HG02884 (cell line): Measurements from ENCODE around the gene PSME2.

Source experiments
- ATAC-seq: cut with Tn5 transposase; IDR thresholded peaks from one replicate; pipeline ENCODE4 v1.9.1; 2021; ENCODE audit warnings: mild to moderate bottlenecking, moderate library complexity; ENCODE audit not compliant: unreplicated experiment

Gene PSME2

DNA sequence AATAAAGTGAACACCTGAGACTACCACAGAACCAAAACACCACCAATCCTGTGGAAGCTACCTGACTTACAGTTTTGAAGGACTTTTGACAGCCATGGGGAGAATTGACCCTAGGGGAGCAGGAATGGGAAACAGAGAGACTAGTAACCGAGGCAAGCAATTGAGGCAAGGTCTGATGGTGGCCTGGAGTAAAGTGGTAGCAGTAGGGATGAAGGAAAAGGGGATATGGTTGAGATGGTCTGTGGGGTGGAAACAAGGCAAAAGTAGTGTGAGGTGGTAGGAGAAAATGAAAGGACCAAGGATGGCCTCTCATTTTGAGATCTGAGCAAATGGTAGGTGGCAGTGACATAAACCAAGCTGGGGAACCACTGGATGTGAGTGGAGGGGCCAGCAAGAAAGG is 10.4 kb upstream of the PSME2 start:
- ATAC-seq, result no peak

DNA sequence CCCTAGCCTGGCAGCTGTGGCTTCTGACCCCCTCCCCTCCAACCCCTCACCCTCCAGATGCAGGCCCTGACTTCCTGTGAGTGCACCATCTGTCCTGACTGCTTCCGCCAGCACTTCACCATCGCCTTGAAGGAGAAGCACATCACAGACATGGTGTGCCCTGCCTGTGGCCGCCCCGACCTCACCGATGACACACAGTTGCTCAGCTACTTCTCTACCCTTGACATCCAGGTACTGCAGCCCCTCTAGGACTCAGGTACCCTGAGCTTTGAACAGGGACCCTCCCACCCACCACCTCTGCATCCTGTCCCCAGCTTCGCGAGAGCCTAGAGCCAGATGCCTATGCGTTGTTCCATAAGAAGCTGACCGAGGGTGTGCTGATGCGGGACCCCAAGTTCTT is 8.7 kb upstream of the PSME2 start:
- no peak for ATAC-seq

DNA sequence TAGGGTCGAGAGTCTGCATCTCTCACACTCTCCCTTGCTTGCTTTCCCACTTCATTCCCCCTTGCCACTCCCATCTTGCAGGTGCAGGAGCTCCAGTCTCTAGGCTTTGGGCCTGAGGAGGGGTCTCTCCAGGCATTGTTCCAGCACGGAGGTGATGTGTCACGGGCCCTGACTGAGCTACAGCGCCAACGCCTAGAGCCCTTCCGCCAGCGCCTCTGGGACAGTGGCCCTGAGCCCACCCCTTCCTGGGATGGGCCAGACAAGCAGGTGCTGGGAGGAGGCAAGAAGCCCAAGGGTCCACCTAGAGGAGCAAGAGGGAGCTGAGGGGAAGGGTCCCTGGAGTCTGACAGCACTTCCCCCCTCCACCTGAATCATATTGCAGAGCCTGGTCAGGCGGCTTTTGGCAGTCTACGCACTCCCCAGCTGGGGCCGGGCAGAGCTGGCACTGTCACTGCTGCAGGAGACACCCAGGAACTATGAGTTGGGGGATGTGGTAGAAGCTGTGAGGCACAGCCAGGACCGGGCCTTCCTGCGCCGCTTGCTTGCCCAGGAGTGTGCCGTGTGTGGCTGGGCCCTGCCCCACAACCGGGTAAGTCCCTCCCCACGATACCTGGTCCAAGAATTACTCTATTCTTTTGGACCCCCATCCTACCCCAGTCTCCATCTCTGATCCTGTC is 5.1 kb upstream of the PSME2 start:
- ATAC-seq, result no peak

DNA sequence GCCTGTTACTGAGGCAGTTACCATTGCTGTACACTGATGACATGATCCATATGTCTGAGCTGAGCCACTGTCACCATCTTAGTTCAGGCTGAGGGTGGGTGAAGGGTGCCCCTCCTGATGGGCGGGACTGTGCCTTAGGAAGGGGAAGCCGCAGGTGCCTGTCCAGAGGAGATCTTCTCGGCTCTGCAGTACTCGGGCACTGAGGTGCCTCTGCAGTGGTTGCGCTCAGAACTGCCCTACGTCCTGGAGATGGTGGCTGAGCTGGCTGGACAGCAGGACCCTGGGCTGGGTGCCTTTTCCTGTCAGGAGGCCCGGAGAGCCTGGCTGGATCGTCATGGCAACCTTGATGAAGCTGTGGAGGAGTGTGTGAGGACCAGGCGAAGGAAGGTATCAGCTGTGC is 4.6 kb upstream of the PSME2 start:
- ATAC-seq, result no peak

DNA sequence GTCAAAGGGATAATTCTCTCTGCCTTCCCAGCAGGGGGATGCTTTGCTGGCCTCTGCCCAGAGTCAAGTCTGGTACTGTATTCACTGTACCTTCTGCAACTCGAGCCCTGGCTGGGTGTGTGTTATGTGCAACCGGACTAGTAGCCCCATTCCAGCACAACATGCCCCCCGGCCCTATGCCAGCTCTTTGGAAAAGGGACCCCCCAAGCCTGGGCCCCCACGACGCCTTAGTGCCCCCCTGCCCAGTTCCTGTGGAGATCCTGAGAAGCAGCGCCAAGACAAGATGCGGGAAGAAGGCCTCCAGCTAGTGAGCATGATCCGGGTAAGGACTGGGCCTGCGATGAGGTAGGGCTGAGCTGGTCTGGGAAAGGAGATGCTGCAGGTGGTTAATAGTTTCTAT is 4.2 kb upstream of the PSME2 start:
- ATAC-seq, result no peak

DNA sequence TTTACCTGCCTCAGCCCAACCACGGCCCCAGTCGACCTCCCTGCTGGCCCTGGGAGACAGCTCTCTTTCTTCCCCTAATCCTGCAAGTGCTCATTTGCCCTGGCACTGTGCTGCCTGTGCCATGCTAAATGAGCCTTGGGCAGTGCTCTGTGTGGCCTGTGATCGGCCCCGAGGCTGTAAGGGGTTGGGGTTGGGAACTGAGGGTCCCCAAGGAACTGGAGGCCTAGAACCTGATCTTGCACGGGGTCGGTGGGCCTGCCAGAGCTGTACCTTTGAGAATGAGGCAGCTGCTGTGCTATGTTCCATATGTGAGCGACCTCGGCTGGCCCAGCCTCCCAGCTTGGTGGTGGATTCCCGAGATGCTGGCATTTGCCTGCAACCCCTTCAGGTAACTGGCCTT is 3.7 kb upstream of the PSME2 start:
- no peak for ATAC-seq

DNA sequence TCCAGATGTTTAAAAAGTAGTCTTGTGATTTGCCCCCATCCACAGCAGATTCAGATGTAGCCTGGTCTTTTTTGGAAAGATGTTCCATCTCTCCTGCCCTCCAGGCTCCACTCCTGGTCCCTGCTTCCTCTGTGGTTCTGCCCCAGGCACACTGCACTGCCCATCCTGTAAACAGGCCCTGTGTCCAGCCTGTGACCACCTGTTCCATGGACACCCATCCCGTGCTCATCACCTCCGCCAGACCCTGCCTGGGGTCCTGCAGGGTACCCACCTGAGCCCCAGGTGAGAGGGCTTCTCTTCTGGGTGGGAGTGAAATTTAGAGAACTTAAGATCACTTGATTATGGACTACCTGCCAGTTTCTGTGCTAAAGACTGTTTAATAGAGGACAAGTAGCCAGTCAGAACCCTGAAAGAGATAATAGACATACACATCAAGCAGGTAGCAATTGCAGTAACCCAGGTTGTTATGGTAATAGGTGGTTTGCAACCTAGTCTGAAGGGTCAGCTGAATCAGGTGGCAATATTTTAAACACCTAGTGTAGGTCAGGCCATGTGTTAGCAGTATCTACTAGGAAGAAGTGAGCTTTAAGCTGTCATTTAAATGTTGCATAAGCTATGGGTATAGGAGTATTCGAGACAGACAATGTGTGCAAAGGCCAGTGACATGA is 3.0 kb upstream of the PSME2 start:
- no peak for ATAC-seq

DNA sequence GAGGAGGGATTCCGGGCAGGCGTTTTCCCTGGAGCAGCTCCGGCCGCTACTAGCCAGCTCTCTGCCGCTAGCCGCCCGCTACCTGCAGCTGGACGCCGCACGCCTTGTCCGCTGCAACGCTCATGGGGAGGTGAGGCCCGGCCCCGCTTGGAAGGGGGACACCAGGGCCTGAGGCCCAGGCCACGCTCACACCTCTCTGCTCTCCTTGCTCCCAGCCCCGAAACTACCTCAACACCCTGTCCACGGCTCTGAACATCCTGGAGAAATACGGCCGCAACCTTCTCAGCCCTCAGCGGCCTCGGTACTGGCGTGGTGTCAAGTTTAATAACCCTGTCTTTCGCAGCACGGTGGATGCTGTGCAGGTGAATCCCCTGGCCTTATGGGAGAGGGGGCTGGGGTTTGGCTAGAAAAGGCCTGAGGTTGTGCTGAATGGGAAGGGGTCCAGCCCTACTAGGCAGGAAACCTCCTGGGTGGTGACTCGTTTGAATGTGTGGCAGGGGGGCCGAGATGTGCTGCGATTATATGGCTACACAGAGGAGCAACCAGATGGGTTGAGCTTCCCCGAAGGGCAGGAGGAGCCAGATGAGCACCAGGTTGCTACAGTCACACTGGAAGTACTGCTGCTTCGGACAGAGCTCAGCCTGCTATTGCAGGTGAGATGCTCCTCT is 1.5 kb upstream of the PSME2 start:
- ATAC-seq, result no peak

DNA sequence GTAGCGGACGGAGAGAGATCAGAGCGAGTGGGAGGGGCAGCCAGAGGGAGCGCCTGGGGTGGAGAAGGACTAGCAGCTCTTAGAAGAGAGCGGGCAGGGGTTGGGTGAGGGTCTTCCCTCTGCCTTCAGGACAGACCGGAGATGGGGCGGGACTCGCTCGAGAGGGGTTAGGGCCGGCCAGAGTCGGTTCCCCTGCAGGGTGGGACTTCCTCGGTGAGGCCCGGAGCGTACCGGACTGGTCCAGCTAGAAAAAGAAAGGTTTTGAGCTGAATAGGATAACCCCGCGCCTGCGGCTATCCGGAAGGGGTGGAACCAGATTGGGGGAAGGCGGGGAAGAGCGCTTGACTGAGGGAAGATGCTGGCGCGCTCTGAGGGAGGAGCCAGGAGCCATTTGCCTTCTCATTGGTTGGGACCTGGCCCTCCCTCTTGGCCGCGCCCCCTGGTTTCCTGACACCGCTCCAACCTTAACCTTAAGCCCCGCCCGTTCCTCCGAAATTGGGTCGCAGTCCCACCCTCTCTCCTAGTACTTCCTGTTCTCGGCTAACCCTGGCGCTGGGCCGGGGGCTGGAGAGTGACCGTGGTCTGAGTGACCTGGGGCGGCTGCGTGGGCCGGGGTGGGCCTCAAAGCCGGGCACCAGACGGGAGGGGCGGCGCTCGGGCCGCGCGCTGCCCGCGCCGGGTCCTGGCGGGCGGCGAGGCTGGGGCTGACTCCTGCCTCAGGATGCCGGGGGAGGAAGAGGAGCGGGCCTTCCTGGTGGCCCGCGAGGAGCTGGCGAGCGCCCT is 759 bp upstream of the PSME2 start, which contains the start of gene RNF31:
RNF31 (plus strand) TSS at position 521 of the 783 bp plus-strand sequence; CDS start at position 722, 201 bp downstream.
- peak; percentile 78 for ATAC-seq

DNA sequence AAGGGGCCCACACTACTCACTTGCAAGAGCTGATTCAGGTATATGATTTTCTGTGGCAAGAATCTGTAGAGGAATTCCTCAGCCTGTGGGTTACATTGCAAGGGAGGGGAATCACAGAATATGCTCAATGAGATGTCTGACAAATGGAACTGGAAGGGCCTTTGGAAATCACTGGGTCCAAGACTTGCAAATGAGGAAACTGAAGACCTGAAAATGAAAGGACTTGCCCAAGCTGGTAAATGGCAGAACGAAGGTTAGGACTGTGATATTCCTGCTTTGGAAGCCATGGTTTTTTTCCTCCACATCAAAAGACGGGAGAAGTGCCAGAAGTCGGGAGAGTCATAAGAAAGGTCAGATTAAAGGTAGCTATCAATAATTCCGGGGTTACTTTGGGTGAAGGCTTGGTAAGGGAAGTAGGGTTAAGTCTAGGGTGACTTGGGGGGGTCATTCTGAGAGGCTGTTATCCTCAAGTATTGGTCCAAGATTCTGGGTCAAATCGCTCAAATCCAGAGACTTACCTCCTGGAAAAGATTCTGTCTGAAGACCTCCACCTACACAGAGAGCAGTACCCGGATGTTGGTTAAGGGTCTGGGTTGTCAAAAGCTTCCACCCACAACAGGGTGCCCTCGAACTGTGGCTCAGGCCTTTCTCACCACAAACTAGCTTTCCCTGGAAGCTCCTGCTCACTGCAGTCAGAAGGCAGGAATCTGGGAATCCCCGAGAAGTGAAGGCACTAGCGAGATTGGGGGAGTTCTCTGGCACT is 539 bp downstream of the PSME2 start:
- ATAC-seq, result no peak

DNA sequence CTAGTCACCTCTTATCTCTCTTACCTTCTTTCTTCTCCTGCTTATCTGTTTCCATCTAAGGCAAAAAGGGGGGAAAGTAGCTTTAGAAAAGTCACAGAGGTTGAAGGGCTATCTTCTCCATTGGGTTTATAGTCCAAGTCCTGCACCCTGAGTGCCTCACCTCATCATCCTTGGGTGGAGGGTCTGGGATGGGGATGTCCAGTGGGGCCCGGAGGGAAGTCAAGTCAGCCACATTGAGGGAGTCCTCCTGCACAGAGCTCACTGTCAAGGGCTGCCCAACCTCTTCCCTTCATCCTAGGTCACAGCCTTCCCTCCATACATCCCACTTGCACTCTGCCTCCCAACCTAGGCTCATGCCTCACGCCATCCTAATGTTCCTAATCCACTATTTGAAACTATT is 1.2 kb downstream of the PSME2 start:
- ATAC-seq, result no peak

DNA sequence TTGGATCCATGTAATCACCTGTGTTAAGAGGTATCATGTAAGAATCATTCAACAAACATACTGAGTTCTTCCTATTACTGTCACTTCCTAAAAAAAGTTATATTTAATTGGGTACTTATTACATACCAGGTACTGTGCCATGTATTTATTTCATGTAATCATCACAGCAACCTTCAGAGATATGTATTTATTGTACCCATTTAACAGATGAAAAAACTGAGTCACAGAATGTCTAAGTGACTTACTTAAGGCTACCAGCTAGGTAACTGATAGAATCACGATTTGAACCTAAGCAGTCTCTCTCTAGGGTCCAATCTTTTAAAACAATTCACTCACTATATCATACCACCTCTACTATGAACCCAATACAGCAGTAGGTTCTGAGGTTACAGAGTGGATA is 2.0 kb downstream of the PSME2 start:
- no peak for ATAC-seq

DNA sequence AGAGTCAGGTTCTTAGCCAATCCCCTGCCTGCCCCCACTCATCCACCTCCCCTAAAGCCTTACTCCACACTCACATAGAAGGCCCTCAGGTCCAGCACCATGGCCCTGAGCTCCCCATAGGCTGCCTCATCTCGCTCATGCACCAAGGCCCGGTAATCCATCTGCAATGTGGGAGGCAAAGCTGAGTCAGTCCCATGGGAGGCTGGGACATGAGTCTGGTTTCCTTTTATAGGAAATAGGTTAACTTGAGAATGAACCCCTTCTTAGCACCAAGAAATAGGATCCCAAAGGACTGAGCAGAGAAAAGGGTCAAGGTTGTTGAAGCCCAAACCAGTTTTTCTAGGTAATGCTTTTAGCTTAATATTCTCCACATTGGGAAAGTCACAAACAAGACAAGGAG is 2.9 kb downstream of the PSME2 start:
- no peak for ATAC-seq

DNA sequence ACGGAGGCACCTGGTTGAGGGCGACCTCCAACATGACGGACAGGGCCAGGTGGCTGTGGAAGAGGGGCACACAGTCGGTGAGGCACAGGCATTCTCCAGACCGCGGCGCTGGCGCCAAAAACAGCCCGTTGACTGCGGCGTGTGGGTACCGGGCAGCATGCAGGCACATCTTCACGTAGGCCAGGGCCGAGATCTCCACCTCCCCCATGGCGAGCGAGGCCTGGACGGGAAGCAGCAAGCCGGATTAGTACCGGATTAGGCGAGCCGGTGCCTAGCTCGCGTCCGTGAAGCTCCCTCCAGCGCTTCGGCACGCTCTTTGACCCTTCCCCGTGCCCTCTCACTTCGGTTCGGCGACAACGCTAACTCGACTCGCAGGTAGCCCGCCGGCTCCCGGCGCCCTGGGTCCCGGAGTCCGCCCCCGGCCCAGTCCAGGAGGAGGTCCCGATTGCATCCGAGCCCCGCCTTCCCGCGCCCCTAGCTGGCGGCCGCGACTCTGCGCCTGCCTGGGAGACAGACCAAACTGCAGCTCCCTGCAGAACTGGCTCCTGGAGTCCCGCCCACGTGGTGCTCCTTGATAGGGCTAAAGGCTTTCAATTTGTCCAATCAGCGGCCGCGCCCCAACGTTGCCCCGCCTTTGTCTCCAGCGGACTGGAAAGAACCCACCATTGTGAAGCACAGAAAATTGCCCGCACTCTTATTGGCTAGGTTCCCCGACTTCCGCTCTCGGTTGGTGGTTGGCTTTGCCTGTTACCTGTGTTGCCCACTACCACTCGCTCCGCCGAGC is 5.1 kb downstream of the PSME2 start, which contains the start of gene EMC9:
EMC9 (minus strand) TSS at position 495 of the 784 bp plus-strand sequence; CDS start at position 208, 287 bp downstream.
- peak; percentile 72 for ATAC-seq

DNA sequence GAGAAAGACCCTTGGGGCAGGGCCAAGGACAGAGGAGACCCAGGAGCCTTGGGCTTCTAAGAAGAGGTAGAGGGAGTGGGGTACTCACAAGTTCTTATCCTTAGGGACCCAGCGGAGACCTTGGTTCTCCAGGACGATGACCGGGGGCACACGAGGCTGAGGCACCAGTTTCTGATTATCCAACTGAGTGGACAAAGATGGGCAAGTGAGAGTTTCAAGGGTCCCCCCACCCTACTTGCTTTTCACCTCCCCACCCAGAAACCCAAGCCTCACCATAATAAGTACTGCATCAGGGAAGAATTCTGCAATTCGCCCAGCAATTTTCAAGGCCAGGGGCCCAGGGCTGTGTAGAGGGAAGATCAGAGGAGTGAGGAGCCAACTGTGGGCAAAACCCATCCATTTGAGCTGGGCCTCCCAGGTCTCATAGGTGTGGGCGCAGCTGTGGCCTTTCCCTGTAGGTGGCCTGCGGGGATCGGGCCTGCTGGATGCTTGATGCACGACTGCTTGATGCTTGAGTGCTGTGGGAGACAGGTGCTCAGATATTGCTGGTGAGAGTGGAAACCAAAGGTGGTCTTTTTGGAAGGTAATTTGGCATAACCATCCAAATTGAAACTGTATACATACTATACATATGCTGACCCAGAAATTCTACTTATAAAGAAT is 7.0 kb downstream of the PSME2 start:
- no peak for ATAC-seq

DNA sequence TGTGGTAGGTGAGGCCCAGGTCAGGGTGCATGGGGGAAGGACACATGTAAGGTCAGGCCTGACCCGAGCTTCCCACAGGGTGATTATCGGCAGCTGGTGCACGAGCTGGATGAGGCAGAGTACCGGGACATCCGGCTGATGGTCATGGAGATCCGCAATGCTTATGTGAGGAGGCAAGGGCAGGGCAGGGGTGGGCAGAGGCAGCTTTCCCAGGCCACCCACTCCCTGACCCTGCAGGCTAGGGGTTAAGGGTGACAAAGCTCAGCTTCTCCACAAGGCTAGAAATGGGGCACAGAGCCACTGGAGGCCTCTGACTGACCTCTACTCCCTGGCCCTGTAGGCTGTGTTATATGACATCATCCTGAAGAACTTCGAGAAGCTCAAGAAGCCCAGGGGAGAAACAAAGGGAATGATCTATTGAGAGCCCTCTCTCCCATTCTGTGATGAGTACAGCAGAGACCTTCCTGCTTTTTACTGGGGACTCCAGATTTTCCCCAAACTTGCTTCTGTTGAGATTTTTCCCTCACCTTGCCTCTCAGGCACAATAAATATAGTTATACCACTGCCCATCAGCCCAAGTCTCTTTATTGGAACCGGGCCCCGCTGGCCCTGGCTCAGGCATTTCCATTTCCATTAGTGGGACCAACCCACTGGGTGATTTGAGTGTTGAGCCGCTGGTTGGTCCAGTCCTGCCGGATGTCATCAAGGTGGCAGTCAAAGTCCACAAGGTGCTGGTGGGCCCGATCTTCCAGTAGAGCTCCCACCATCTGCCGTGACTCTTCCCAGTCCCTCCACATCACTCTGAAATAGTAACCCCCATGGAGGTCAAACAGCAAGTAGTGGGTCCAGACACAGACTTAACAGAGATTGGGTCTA is 7.8 kb downstream of the PSME2 start:
- ATAC-seq, result no peak

DNA sequence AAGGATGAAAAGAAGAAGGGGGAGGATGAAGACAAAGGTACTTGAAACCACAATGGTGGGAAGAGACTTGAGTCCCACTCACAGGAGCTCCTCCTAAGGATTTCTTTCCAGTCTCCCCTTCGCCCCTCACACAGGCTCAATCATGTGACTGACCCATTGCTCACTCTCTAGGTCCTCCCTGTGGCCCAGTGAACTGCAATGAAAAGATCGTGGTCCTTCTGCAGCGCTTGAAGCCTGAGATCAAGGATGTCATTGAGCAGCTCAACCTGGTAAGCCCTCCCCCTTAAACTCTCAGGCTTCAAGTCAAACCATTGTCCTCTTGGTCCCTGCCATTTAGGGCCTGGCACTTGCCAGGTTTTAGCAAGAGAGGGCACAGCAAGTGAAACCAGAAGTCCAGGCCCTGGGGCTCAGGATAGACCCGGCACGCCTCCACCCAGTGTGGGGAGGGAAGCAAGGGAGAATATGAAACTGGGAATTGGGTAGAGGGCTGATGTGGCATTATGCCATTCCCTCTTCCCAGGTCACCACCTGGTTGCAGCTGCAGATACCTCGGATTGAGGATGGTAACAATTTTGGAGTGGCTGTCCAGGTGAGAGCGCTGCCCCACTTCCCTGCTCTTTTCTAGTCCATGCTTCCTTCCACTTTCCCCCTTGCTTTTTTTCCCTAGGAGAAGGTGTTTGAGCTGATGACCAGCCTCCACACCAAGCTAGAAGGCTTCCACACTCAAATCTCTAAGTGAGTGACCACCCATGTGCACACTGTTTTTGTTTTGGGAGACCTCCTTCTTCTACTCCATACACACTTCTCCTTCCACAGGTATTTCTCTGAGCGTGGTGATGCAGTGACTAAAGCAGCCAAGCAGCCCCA is 8.6 kb downstream of the PSME2 start:
- no peak for ATAC-seq
